Neuronal stem cell (in vitro differentiated cells): ENCODE measurements around the gene ATP5F1E.

ENCODE experiments used
- DNase-seq: peaks from one replicate; pipeline ENCODE4 v3.0.0-alpha.2; 2013; ENCODE audit warnings: low spot score
- H2AFZ ChIP-seq: one replicate; pipeline ENCODE4 v1.6.1; 2013; ENCODE audit warnings: mild to moderate bottlenecking, low read length, inconsistent platforms
- H2AK5ac ChIP-seq: 2 replicates; pipeline ENCODE4 v1.6.1; 2013; ENCODE audit warnings: low read depth, mild to moderate bottlenecking, inconsistent platforms, low read length, moderate library complexity, mixed read lengths
- H2BK120ac ChIP-seq: 2 replicates; pipeline ENCODE4 v1.6.1; 2013; ENCODE audit warnings: low read depth, mild to moderate bottlenecking, inconsistent platforms, low read length, moderate library complexity, mixed read lengths
- H2BK12ac ChIP-seq: one replicate; pipeline ENCODE4 v1.6.1; 2013; ENCODE audit warnings: low read length, inconsistent platforms
- H2BK15ac ChIP-seq: 2 replicates; pipeline ENCODE4 v1.6.1; 2013; ENCODE audit warnings: mild to moderate bottlenecking, low read length, inconsistent platforms, mixed read lengths
- H2BK5ac ChIP-seq: one replicate; pipeline ENCODE4 v1.6.1; 2013; ENCODE audit warnings: inconsistent platforms, mild to moderate bottlenecking, low read length, moderate library complexity
- H3K14ac ChIP-seq: one replicate; pipeline ENCODE4 v1.6.1; 2013; ENCODE audit warnings: low read length, inconsistent platforms
- H3K18ac ChIP-seq: 2 replicates; pipeline ENCODE4 v1.6.1; 2013; ENCODE audit warnings: low read length, inconsistent platforms
- H3K23ac ChIP-seq: 2 replicates; pipeline ENCODE4 v1.6.1; 2013; ENCODE audit warnings: low read depth, mild to moderate bottlenecking, mixed read lengths, low read length, inconsistent platforms; ENCODE audit not compliant: poor library complexity
- H3K27ac ChIP-seq: replicated peaks from 3 replicates; pipeline ENCODE4 v1.5.1; 2013; ENCODE audit warnings: low read length, inconsistent platforms
- H3K27me3 ChIP-seq, 3 experiments: 2 replicates each; pipeline ENCODE4 v1.6.1; 2013; ENCODE audit warnings: low read length in 3 of 3, mild to moderate bottlenecking in 2 of 3, inconsistent platforms in 1 of 3, low read depth in 1 of 3, mixed read lengths in 1 of 3, moderate library complexity in 1 of 3; ENCODE audit not compliant: control insufficient read depth in 3 of 3, insufficient read depth in 3 of 3
- H3K36me3 ChIP-seq, 2 donors: replicated peaks in 1 of 2; 2 replicates each; pipeline ENCODE4 v1.6.1; 2013; ENCODE audit warnings: low read length in 2 of 2; ENCODE audit not compliant: control insufficient read depth in 2 of 2, insufficient read depth in 2 of 2
- H3K4ac ChIP-seq: 2 replicates; pipeline ENCODE4 v1.6.1; 2013; ENCODE audit warnings: inconsistent platforms, mild to moderate bottlenecking, low read length, moderate library complexity
- H3K4me1 ChIP-seq, 2 donors: 1 replicate in 1 of 2; 2 replicates in 1 of 2; pipeline ENCODE4 v1.6.1; 2013; ENCODE audit warnings: low read length in 2 of 2, low read depth in 1 of 2; ENCODE audit not compliant: control insufficient read depth in 2 of 2, insufficient read depth in 1 of 2
- H3K4me2 ChIP-seq: one replicate; pipeline ENCODE4 v1.6.1; 2013; ENCODE audit warnings: mild to moderate bottlenecking, low read length, inconsistent platforms; ENCODE audit not compliant: insufficient read depth, poor library complexity, severe bottlenecking
- H3K4me3 ChIP-seq, 2 donors: 2 replicates each; pipeline ENCODE4 v1.5.1; 2013; ENCODE audit warnings: low read length in 2 of 2, mild to moderate bottlenecking in 2 of 2, inconsistent platforms in 1 of 2, moderate library complexity in 1 of 2
- H3K79me1 ChIP-seq: one replicate; pipeline ENCODE4 v1.6.1; 2013; ENCODE audit warnings: low read depth, mild to moderate bottlenecking, inconsistent platforms, low read length, moderate library complexity
- H3K9ac ChIP-seq: one replicate; pipeline ENCODE4 v1.6.1; 2013; ENCODE audit warnings: mild to moderate bottlenecking, low read depth, low read length, inconsistent platforms; ENCODE audit not compliant: poor library complexity
- H3K9me3 ChIP-seq, 2 donors: replicated peaks in 1 of 2; 2 replicates each; pipeline versions ENCODE3 to v1.6.1; 2013; ENCODE audit warnings: low read length in 2 of 2, mild to moderate bottlenecking in 2 of 2, inconsistent platforms in 1 of 2, low read depth in 1 of 2, mixed read lengths in 1 of 2, moderate library complexity in 1 of 2; ENCODE audit not compliant: control insufficient read depth in 2 of 2, insufficient read depth in 1 of 2
- H4K8ac ChIP-seq: one replicate; pipeline ENCODE4 v1.6.1; 2013; ENCODE audit warnings: low read depth, mild to moderate bottlenecking, inconsistent platforms, low read length, moderate library complexity
- H4K91ac ChIP-seq: one replicate; pipeline ENCODE4 v1.6.1; 2013; ENCODE audit warnings: low read length, low read depth, mild to moderate bottlenecking, inconsistent platforms; ENCODE audit not compliant: poor library complexity
- WGBS, 2 donors: extraction: QIAGEN DNeasy Blood & Tissue Kit; methylation state at CpG; one replicate each; pipeline ENCODE4 v1.1.7; 2013; ENCODE audit warnings: missing lambda C conversion rate in 2 of 2, mixed read lengths in 1 of 2; ENCODE audit not compliant: insufficient read length in 2 of 2, insufficient replicate concordance in 1 of 2; ENCODE audit errors: extremely low coverage in 2 of 2; 5-methylcytosine and 5-hydroxymethylcytosine counted together

ATP5F1E gene

GRCh38 chr20:58986968-58987517 lies 45.1 kb downstream of the ATP5F1E start:
- Histone ChIP-seq H4K8ac (no peak overlapping the region), H2BK12ac (no peak overlapping the region), H2BK5ac (no peak overlapping the region), H3K4me3 (no peak overlapping the region), H3K9ac (no peak overlapping the region), H3K36me3 (peaks cover 43 to 81% of the 10 kb centered on the region in 2 donors), H3K4ac (no peak overlapping the region), H3K79me1 (peaks cover 7% of the 10 kb centered on the region), H3K27ac (no peak overlapping the region), H3K27me3 (no peaks in the 10 kb centered on the region), H3K18ac (no peak overlapping the region), H2BK120ac (no peak overlapping the region), H3K14ac (no peak overlapping the region), H3K23ac (no peak overlapping the region), H3K4me1 (peaks cover 2 to 6% of the 10 kb centered on the region in 2 donors), H2AK5ac (no peak overlapping the region), H4K91ac (no peak overlapping the region), H2BK15ac (no peak overlapping the region), H2AFZ (no peak overlapping the region), H3K9me3 (no peaks in the 10 kb centered on the region), H3K4me2 (no peak overlapping the region)
- DNase-seq = no peak
- WGBS, 2 donors = no CpG with 5 or more reads among the region's 8 CpGs

- DNase-seq = no peak
- WGBS, 2 donors = no CpG with 5 or more reads among the region's 9 CpGs
- peaks cover 39 to 74% of the 10 kb centered on the region in 2 donors for H3K36me3 ChIP-seq
Observed at GRCh38 chr20:58986286-58986967, 45.7 kb downstream of the ATP5F1E start.

GRCh38 chr20:58985656-58986055 lies 46.5 kb downstream of the ATP5F1E start:
- Histone ChIP-seq H3K23ac (no peak overlapping the region), H2BK15ac (no peak overlapping the region), H3K36me3 (peaks cover 32 to 67% of the 10 kb centered on the region in 2 donors), H3K9me3 (no peaks in the 10 kb centered on the region), H3K27me3 (no peaks in the 10 kb centered on the region), H2AK5ac (no peak overlapping the region), H3K27ac (no peak overlapping the region), H3K4ac (no peak overlapping the region), H3K9ac (no peak overlapping the region), H3K4me2 (no peak overlapping the region), H2BK5ac (no peak overlapping the region), H3K14ac (no peak overlapping the region), H2BK120ac (no peak overlapping the region), H3K4me1 (peaks cover 2 to 9% of the 10 kb centered on the region in 2 donors), H3K18ac (no peak overlapping the region), H4K91ac (no peak overlapping the region), H2AFZ (no peak overlapping the region), H2BK12ac (no peak overlapping the region), H3K4me3 (no peak overlapping the region), H3K79me1 (peaks cover 7% of the 10 kb centered on the region), H4K8ac (no peak overlapping the region)
- no peak for DNase-seq
- WGBS, 2 donors = 100% methylated on average over 1 of the region's 5 CpGs; no CpG with 5 or more reads in 1 of the 2 donors

More at GRCh38 chr20:58986286-58986967, 45.7 kb downstream of the ATP5F1E start:
- no peak overlapping the region for H2BK12ac ChIP-seq
- H4K8ac ChIP-seq = no peak overlapping the region
- no peaks in the 10 kb centered on the region for H3K9me3 ChIP-seq
- no peak overlapping the region for H3K27ac ChIP-seq
- H3K4me2 ChIP-seq = no peak overlapping the region
- no peak overlapping the region for H2AK5ac ChIP-seq
- no peak overlapping the region for H3K23ac ChIP-seq
- no peak overlapping the region for H2BK5ac ChIP-seq
- H2BK15ac ChIP-seq = no peak overlapping the region
- H3K79me1 ChIP-seq = peaks cover 7% of the 10 kb centered on the region
- H3K18ac ChIP-seq = no peak overlapping the region
- H3K27me3 ChIP-seq = no peaks in the 10 kb centered on the region
- no peak overlapping the region for H2BK120ac ChIP-seq
- no peak overlapping the region for H3K9ac ChIP-seq
- no peak overlapping the region for H2AFZ ChIP-seq
- no peak overlapping the region for H3K14ac ChIP-seq
- H3K4me3 ChIP-seq = no peak overlapping the region
- no peak overlapping the region for H3K4ac ChIP-seq
- peaks cover 2 to 9% of the 10 kb centered on the region in 2 donors for H3K4me1 ChIP-seq
- H4K91ac ChIP-seq = no peak overlapping the region

DNA sequence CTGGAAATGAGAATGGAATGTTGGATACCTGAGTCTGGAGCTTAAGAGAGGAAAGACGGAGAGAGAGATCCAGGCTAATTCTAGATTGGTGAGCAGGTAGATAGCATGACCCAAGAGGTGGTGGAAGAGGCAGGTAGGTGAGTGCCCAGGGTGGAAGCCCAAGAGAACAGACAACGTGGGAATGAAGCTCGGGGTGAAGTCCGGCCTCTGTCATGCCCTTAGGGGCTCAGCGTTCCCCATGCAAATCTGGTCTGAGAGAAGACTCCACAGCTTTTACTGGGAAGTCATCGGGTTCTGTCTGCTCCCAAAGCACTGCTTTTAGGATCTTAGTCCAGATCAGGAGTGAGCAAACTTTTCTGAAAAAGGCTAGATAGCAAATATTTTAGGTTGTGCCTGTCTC lies 47.4 kb downstream of the ATP5F1E start:
- DNase-seq = no peak
- WGBS, 2 donors = no CpG with 5 or more reads among the region's 6 CpGs

More for the DNA sequence above, 47.4 kb downstream of the ATP5F1E start:
- Histone ChIP-seq H2BK12ac (no peak overlapping the region), H3K23ac (no peak overlapping the region), H3K4me2 (no peak overlapping the region), H3K4me3 (no peak overlapping the region), H3K27me3 (no peaks in the 10 kb centered on the region), H3K36me3 (peaks cover 27 to 58% of the 10 kb centered on the region in 2 donors), H2AFZ (no peak overlapping the region), H3K18ac (no peak overlapping the region), H2BK15ac (no peak overlapping the region), H2BK5ac (no peak overlapping the region), H3K79me1 (peaks cover 7% of the 10 kb centered on the region), H3K27ac (no peak overlapping the region), H3K4ac (no peak overlapping the region), H3K4me1 (peaks cover 2 to 9% of the 10 kb centered on the region in 2 donors), H3K14ac (no peak overlapping the region), H2BK120ac (no peak overlapping the region), H4K91ac (no peak overlapping the region), H2AK5ac (no peak overlapping the region), H3K9ac (no peak overlapping the region), H4K8ac (no peak overlapping the region), H3K9me3 (no peaks in the 10 kb centered on the region)
